ENCODE results near the gene ADGRF3.
"Not testable (repeated sequence)": the region's sequence is repeated elsewhere in the genome, so short reads cannot be mapped to it uniquely, and the experiment has no call there.

ADGRF3 gene

GRCh38 chr2:26270373-26270772, 76.2 kb downstream of the ADGRF3 start:
- DNase-seq, result no peak

GRCh38 chr2:26269571-26270158, 76.9 kb downstream of the ADGRF3 start:
- no peak for DNase-seq

GRCh38 chr2:26268670-26269385, 77.8 kb downstream of the ADGRF3 start:
- not testable (repeated sequence) for DNase-seq

- no peak for DNase-seq
Measured at GRCh38 chr2:26268213-26268612, 78.4 kb downstream of the ADGRF3 start.

- DNase-seq, result not testable (repeated sequence)
Measured at GRCh38 chr2:26258836-26259235, 87.8 kb downstream of the ADGRF3 start.

Measured in NCI-H526 treated with DMSO at 0.1 percent for 48 hours (cell line).